ENCODE results near the gene RPS19. TPM values are rescaled to one million over a fixed set of nuclear protein-coding genes. Genes with fewer than 3 reads are reported as not detected.

The RPS19 gene
- total RNA-seq, 1 experiment from 2014 or later: 3,020 TPM

- Histone ChIP-seq H3K9me2 (ENCODE audit: insufficient read depth) (no peaks in the 10 kb centered on the region), H3K27ac (ENCODE audit: low read depth, low read length) (no peak overlapping the region), H3K79me2 (ENCODE audit: insufficient read depth, low read length) (no peaks in the 10 kb centered on the region), H3K4me1 (ENCODE audit: control insufficient read depth in 1 of 2, insufficient read depth in 2 of 2, low read length in 2 of 2) (no peaks in the 10 kb centered on the region), H4K20me1 (ENCODE audit: insufficient read depth) (no peaks in the 10 kb centered on the region), H3K4me3 (replicated peaks in 1 of 2; ENCODE audit: low read depth in 1 of 2, low read length in 2 of 2) (no peak overlapping the region), H2AFZ (ENCODE audit: low read depth, low read length, poor library complexity, severe bottlenecking) (no peak overlapping the region), H3K9me3 (ENCODE audit: control insufficient read depth in 1 of 2, insufficient read depth in 1 of 2, low read depth in 1 of 2, low read length in 2 of 2) (no peaks in the 10 kb centered on the region), H3K4me2 (ENCODE audit: low read length) (no peak overlapping the region), H3K36me3 (ENCODE audit: control insufficient read depth in 1 of 2, insufficient read depth in 2 of 2, low read length in 2 of 2) (peaks cover 30 to 33% of the 10 kb centered on the region in 2 experiments; a peak in 3 of 4 replicates), H3K27me3 (ENCODE audit: insufficient read depth, low read length) (no peaks in the 10 kb centered on the region), H3K9ac (ENCODE audit: low read length) (no peak overlapping the region)
- ChIA-PET POLR2A (no interaction called here), CTCF (no interaction called here), RAD21 (ENCODE audit: low non-redundant PET in 1 of 2, low total read pairs in 2 of 2, uncharacterized antibody in 2 of 2, unreplicated experiment in 2 of 2) (no interaction called here)
- BruUV-seq (replicated peaks): no TSS peak
- intact Hi-C loops (cut with micrococcal nuclease): no loop called here
- no peak for ATAC-seq
- no peak for DNase-seq (ENCODE audit: low read depth, low spot score)
- TF ChIP-seq TCF7L2 (IDR thresholded peaks at IDR 0.05; ENCODE audit: borderline replicate concordance, extremely low read depth, insufficient read depth, insufficient read length): no peak
- TF ChIP-seq JUND (IDR thresholded peaks at IDR 0.05): no peak
- no peak for TF ChIP-seq EZH2phosphoT487 (IDR thresholded peaks at IDR 0.05; ENCODE audit: borderline replicate concordance)
- no peak for TF ChIP-seq ZBTB33 (IDR thresholded peaks at IDR 0.05; ENCODE audit: extremely low read depth, insufficient replicate concordance, low read length)
- no peak for TF ChIP-seq EZH2 (IDR thresholded peaks at IDR 0.05)
- TF ChIP-seq EGR1 (IDR thresholded peaks at IDR 0.05; ENCODE audit: low read depth): no peak
- TF ChIP-seq SP1 (IDR thresholded peaks at IDR 0.05; ENCODE audit: low read depth): no peak
- TF ChIP-seq CBX3 (IDR thresholded peaks at IDR 0.05; ENCODE audit: low read depth): no peak
- TF ChIP-seq CEBPB (IDR thresholded peaks at IDR 0.05; ENCODE audit: low read depth): no peak
- no peak for TF ChIP-seq ZNF274 (IDR thresholded peaks at IDR 0.05; ENCODE audit: low read depth, low read length)
- no peak for TF ChIP-seq RAD21 (IDR thresholded peaks at IDR 0.05; ENCODE audit: low read depth)
- no peak for TF ChIP-seq SIN3A (IDR thresholded peaks at IDR 0.05; ENCODE audit: low read depth)
- TF ChIP-seq POLR2AphosphoS5 (IDR thresholded peaks at IDR 0.05; ENCODE audit: low read depth, low read length): no peak
- TF ChIP-seq YY1 (IDR thresholded peaks at IDR 0.05; ENCODE audit: extremely low read depth, insufficient replicate concordance, low read depth, low read length): no peak
- no peak for TF ChIP-seq FOSL1 (IDR thresholded peaks at IDR 0.05; ENCODE audit: low read depth)
- TF ChIP-seq ZFX (IDR thresholded peaks at IDR 0.05): no peak
- no peak for TF ChIP-seq MAX (IDR thresholded peaks at IDR 0.05)
Observed at GRCh38 chr19:41896581-41896942, 36.5 kb downstream of the RPS19 start.

All from HCT116 (cell line).